ENCODE data around the gene PGAM2.

DNA sequence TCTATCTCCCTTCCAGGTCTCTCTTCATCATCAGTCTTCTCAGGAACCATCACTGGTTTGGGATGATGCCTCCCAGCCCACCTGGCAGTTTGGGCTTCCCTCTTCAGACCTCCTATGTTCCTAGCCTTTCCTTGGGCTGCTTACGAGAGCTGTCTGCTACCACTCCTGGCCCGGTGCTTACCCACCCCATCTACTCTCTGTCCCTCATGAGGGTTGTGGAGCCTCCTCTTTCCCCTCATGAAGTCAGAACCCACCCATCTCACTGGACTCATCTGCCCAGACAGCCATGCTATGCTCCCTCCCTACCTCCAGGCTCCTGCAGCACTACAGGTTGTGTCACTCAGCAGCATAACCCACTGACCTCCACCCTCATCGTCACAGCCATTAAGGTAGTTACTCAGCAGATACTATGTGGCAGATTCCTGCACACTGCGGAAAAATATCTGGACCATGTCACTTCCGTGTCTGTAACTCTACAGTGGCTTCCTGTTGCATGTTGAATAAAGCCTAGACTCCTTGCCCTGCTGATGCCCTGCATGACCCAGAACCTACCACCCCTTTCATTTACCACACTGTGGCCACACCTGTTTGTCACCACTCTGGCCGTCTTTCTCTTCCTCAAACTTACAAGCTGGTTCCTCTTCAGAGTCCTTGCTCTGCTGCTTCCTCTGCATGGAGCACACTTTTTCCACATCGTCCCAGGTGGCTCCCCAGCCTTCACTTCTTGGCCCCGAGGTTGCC lies 18.9 kb downstream of the PGAM2 start:
- TF ChIP-seq GATA3 (IDR thresholded peaks at IDR 0.05; ENCODE audit: low read depth, low read length), result no peak
- TF ChIP-seq GATA2 (IDR thresholded peaks at IDR 0.05; ENCODE audit: low read depth, low read length), result no peak
